ENCODE data around the gene NPEPPS. TPM values are rescaled to one million over a fixed set of nuclear protein-coding genes. Genes with fewer than 3 reads are reported as not detected.

NPEPPS gene
- total and polyA plus RNA-seq, 9 donors: 55.2 to 178 (median 104) TPM

DNA sequence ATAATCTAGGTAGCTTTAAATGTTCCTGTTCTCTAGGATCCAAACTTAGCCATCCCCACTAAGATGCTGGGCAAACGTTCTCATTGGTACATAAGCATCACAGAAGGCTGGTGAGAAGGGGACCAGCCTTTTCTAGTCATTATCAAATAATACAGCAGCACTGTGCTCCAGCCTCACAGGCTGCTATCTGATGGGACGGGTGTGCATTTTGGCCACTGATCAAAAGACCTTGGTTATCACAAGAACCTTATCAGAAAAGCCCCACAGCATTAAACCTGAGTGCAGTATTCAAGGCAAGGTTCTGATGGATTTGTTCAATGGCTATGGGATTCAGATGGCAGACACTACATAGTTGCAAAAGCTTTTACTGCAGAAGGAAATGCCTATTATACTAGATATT lies 99.7 kb downstream of the NPEPPS start:
- WGBS, 3 donors: 56 to 69% (median 64%) methylated on average over 2 of the region's 2 CpGs
- TF ChIP-seq POLR2A (IDR thresholded peaks at IDR 0.05): no peak
- TF ChIP-seq, protein P1, sequence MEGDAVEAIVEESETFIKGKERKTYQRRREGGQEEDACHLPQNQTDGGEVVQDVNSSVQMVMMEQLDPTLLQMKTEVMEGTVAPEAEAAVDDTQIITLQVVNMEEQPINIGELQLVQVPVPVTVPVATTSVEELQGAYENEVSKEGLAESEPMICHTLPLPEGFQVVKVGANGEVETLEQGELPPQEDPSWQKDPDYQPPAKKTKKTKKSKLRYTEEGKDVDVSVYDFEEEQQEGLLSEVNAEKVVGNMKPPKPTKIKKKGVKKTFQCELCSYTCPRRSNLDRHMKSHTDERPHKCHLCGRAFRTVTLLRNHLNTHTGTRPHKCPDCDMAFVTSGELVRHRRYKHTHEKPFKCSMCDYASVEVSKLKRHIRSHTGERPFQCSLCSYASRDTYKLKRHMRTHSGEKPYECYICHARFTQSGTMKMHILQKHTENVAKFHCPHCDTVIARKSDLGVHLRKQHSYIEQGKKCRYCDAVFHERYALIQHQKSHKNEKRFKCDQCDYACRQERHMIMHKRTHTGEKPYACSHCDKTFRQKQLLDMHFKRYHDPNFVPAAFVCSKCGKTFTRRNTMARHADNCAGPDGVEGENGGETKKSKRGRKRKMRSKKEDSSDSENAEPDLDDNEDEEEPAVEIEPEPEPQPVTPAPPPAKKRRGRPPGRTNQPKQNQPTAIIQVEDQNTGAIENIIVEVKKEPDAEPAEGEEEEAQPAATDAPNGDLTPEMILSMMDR (IDR thresholded peaks at IDR 0.05): no peak
- TF ChIP-seq EP300 (IDR thresholded peaks at IDR 0.05): no peak
- intact Hi-C loops (cut with DNase I): no loop called here
- no peak for DNase-seq
- Histone ChIP-seq H3K4me3 (no peak overlapping the region), H3K36me3 (no peaks in the 10 kb centered on the region), H3K27ac (no peak overlapping the region), H3K4me1 (ENCODE audit: insufficient read depth) (no peaks in the 10 kb centered on the region), H3K9me3 (no peaks in the 10 kb centered on the region), H3K27me3 (no peaks in the 10 kb centered on the region)

GRCh38 chr17:47632991-47633390 lies 102.1 kb downstream of the NPEPPS start:
- H3K27ac ChIP-seq: no peak overlapping the region
- 80 to 90% (median 90%) methylated on average over 3 of the region's 3 CpGs for whole genome bisulfite sequencing, 3 donors

GRCh38 chr17:47633996-47634395 lies 103.1 kb downstream of the NPEPPS start:
- DNase-seq: no peak
- Histone ChIP-seq H3K27me3 (no peaks in the 10 kb centered on the region), H3K4me1 (ENCODE audit: insufficient read depth) (no peaks in the 10 kb centered on the region), H3K36me3 (no peaks in the 10 kb centered on the region), H3K9me3 (no peaks in the 10 kb centered on the region), H3K4me3 (no peak overlapping the region), H3K27ac (no peak overlapping the region)
- WGBS, 3 donors: 94 to 96% (median 96%) methylated on average over 1 of the region's 1 CpG
- intact Hi-C loops (cut with DNase I): no loop called here
- TF ChIP-seq, protein P1 (IDR thresholded peaks at IDR 0.05): no peak
- no peak for TF ChIP-seq POLR2A (IDR thresholded peaks at IDR 0.05)
- TF ChIP-seq EP300 (IDR thresholded peaks at IDR 0.05): no peak

More at GRCh38 chr17:47632991-47633390, 102.1 kb downstream of the NPEPPS start:
- DNase-seq: no peak
- intact Hi-C loops (cut with DNase I): no loop called here
- Histone ChIP-seq H3K27me3 (no peaks in the 10 kb centered on the region), H3K9me3 (no peaks in the 10 kb centered on the region), H3K36me3 (no peaks in the 10 kb centered on the region), H3K4me1 (ENCODE audit: insufficient read depth) (no peaks in the 10 kb centered on the region), H3K4me3 (no peak overlapping the region)
- TF ChIP-seq, protein P1 (IDR thresholded peaks at IDR 0.05): no peak
- no peak for TF ChIP-seq EP300 (IDR thresholded peaks at IDR 0.05)
- TF ChIP-seq POLR2A (IDR thresholded peaks at IDR 0.05): no peak

DNA sequence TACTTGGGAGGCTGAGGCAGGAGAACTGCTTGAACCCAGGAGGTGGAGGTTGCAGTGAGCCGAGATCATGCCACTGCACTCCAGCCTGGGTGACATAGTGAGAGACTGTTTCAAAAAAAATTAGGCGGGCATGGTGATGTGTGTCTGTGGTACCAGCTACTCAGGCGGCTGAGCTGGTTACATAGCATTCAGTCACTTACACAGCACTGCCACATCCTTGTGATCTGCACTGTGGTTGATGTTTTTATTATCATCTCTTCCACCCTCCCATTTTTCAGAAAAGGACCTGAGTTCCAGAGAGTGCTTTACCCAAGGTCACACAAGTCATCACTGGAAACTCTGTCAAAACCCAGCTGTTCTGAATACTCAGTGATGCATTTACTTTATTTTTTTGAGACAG lies 104.0 kb downstream of the NPEPPS start:
- Histone ChIP-seq H3K27ac (no peak overlapping the region), H3K9me3 (no peaks in the 10 kb centered on the region), H3K36me3 (no peaks in the 10 kb centered on the region), H3K27me3 (no peaks in the 10 kb centered on the region), H3K4me3 (no peak overlapping the region), H3K4me1 (ENCODE audit: insufficient read depth) (no peaks in the 10 kb centered on the region)
- TF ChIP-seq POLR2A (IDR thresholded peaks at IDR 0.05) (no peak), EP300 (IDR thresholded peaks at IDR 0.05) (no peak)
- TF ChIP-seq, protein P1 (IDR thresholded peaks at IDR 0.05): no peak
- 96 to 98% (median 98%) methylated on average over 3 of the region's 3 CpGs for WGBS, 3 donors
- no peak for DNase-seq
- intact Hi-C loops (cut with DNase I): no loop called here

Data from ovary (tissue), 9 donors.